Stimulated activated CD8-positive, alpha-beta memory T cell treated with anti-CD3 and anti-CD28 coated beads, Interleukin-15, amount 100 ng/mL, for 1 hour (primary cell): Measurements from ENCODE around the gene COX7C.
"Not testable (repeated sequence)": the region's sequence is repeated elsewhere in the genome, so short reads cannot be mapped to it uniquely, and the experiment has no call there.

ENCODE experiments used
- DNase-seq: peaks from one replicate; pipeline ENCODE4 v3.0.0-alpha.2; 2020; ENCODE audit warnings: low read depth

The COX7C gene, protein sequence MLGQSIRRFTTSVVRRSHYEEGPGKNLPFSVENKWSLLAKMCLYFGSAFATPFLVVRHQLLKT

DNA sequence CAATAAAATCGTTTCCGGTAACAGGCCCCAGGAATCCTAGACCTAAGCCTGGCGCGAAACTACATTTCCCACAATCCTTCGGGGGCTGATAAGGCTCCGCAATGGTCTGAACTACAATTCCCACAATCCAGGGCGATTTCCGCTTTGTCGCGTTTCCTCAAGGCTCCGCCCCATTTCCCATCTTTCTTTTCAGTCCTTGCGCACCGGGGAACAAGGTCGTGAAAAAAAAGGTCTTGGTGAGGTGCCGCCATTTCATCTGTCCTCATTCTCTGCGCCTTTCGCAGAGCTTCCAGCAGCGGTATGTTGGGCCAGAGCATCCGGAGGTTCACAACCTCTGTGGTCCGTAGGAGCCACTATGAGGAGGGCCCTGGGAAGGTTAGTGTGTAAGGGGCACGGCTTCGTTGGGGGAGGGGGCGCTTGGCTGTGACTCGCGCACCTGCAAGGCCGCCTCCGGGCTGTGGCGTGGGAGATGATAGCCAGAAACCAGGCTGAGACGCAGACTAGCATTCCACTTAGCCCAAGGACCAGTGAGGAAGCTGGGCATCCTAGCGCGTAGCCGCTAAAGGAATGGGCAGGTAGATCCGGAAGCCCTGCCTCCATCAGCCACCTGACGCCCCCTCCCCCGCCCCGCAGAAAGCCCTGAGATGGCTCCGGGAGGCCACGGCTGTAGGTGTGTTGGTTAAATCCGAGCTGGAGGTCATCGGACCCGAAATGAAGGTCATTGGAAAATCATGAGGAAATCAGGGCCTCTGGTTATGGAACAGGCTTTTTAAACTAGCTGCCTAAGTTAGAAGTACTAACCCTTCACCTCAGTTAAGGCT, at the start of gene COX7C:
Gene COX7C (plus strand): TSS at position 186 of the 821 bp plus-strand sequence. CDS start 115 bp downstream, at position 301.
- peak; percentile 81 for DNase-seq

DNA sequence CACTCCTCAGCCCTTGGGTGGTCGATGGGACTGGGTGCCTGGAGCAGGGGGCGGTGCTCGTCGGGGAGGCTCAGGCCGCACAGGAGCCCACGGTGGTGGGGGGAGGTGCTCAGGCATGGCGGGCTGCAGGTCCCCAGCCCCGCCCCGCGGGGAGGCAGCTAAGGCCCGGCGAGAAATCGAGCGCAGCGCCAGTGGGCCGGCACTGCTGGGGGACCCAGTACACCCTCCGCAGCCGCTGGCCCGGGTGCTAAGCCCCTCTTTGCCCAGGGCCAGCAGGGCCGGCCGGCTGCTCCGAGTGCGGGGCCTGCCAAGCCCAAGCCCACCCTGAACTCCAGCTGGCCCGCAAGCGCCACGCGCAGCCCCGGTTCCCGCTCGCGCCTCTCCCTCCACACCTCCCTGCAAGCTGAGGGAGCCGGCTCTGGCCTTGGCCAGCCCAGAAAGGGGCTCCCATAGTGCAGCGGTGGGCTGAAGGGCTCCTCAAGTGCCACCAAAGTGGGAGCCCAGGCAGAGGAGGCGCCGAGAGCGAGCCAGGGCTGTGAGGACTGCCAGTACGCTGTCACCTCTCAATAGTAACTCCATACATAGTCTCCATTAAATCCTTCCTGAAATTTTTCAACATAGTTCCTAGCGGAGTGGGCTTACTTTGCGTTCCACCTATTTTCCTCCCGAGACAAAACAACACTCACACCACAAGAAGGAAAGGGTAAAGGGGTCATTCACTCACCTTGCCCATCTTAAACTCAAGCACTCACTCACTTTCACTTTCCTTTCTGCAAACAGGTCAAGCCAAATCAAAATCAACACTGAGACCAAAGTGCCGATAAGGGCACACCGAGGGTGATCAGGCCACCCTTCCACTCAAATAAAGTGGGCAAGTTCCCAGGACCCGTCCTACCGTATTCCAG, 48.0 kb upstream of the COX7C start:
- DNase-seq, result not testable (repeated sequence)

DNA sequence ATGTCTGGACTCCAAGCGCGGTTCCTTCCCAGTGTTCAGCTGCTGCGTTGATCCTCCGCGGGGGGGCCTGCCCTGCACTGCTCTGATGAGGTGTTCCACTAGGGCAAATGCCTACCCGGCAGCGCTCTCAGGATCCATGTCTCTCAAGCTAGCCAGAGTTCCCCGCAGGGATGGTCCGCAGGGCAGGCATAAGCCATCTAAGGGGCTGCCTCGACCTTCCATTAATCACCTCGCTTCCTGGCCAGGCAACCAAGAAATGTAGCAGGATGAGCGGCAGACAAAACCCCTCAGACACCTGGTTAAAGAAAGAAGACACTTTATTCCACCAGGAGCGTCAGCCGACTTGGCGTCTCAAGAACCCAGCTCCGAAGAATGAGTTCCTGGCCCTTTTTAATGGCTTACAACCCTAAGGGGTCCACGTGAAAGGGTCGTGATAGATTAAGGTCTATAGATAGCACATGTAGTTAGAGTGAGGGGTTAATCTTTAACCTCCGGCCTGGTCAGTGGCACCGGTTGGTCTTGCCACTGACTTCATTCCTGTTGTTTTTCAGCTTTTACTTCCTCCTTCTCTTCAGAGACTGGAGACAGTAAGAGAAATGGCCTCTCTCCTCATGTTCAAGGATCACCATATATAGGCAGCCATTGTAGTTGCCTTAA, 47.2 kb upstream of the COX7C start:
- DNase-seq, result no peak

DNA sequence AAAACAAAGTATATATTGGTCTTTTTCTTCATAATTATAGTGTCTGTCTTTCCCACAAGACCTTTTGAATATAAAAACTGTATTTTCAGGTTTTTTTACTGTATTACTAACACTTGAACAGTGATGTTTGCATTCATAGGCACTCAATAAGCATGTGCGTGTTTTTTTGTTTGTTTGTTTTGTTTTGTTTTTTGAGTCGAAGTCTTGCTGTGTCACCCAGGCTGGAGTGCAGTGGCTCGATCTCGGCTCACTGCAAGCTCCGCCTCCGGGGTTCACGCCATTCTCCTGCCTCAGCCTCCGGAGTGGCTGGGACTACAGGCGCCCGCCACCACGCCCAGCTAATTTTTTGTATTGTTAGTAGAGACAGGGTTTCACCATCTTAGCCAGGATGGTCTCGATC, 46.6 kb upstream of the COX7C start:
- DNase-seq, result not testable (repeated sequence)

DNA sequence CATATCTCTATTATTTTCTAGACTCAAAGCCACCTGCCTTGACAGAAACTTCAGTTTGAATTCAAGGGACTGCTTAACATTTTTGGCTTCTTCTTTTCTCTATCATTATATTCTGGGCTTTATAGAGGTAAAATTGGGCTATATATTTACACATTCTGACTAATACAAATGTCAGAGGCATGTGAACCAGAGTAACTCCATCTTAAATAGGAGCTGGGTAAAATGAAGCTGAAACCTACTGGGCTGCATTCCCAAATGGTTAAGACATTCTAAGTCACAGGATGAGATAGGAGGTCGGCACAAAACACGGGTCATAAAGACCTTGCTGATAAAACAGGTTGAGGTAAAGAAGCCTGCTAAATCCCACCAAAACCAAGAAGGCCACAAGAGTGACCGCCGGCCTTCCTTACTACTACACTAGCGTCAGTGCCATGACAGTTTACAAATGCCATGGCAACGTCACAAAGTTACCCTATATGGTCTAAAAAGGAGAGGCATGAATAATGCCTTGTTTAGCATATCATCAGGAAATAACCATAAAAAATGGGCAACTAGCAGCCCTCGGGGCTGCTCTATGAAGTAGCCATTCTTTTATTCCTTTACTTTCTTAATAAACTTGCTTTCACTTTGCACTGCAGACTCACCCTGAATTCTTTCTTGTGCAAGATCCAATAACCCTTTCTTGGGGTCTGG, 44.8 kb upstream of the COX7C start:
- no peak for DNase-seq

DNA sequence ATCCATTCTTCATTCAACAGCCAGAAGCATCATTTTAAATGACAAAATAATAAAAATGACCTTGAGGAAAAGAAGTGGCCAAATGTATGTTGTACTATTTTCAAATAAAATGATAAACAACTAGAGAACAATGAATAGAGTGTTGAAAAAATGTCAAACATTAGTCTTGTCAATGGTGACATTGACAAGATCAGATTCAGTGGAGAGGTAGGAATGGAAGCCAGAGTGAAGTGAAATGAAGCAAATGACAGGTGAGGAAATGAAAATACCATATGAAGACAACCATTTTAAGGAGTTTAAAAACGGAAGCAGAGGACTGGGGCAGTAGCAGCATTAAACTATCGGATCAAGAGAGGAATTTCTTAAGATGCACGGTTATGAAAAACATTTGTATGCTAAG, 38.2 kb upstream of the COX7C start:
- no peak for DNase-seq

DNA sequence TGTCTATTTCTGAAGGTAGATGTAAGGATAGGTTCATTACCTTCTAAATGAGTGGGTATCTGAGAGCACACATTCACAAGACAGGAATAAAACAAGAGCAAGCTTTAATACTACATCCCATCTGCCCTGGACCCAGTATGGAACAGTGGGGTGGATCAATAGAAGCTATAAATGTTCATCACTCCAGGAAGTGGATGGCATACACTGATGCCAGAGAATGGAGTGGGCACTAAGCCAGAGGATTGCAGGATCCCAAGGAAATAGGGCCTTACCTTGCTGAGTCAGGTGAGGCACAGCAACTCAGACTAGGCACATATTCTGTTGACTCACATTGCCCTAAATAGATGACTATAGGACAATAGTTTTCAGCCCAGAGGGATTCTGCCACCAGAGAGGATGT, 21.3 kb upstream of the COX7C start:
- DNase-seq, result no peak

DNA sequence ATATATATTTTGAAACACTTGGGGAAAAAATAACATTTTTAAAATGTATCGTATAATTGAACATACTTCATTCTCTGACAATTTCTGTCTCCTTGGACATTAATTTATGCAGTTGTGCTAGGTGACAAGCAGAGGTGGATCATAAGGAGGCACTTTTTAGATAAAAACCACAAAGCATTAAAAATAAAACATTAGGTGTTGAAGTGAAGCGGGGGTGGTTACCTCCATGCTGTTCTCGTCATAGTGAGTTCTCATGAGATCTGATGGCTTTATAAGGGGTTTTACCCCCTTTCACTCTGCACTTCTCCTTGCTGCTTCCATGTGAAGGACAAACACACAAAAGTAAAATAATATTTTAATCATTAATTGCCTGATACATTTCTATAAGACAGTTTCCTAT, 11.9 kb upstream of the COX7C start:
- DNase-seq, result no peak

DNA sequence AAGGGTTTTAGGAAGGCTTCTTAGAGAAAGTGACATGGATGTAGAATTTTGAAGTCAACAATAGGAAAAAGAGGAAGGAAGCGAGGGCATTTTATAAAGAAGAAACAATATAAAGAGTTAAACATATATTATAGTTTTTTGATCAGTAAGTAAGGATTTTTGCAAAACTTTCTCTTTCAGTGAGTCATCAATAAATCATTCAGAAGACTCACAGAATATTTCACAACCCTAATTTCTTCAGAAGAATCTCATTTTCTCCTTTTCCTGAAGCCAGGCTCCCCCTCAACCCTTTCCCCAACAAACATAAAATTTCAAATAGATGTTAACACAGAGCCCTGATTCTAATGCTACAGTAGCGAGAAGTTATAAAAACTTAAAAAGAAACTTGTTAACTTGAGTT, 4.3 kb upstream of the COX7C start:
- no peak for DNase-seq

DNA sequence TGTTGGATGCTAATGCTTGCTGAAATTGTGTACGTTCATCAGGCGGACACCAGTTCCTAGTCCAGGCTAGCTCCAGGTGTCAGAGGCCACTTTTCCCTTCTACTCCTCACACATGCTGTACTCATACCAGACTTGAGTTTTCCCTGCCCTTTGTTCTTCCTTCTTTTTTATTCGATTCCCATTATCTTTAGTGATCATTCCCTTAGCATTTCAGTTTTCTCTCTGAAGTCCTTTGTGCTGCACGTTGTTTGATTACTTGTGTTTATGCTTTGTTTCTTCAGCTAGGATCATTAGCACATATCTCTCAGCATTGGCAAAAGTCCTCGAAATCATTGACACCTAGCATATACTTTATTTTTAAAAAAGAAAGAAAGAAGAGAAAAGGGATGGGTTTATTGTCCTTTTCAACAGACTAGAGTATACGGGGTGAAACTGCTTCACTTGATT, 409 bp upstream of the COX7C start:
- no peak for DNase-seq

DNA sequence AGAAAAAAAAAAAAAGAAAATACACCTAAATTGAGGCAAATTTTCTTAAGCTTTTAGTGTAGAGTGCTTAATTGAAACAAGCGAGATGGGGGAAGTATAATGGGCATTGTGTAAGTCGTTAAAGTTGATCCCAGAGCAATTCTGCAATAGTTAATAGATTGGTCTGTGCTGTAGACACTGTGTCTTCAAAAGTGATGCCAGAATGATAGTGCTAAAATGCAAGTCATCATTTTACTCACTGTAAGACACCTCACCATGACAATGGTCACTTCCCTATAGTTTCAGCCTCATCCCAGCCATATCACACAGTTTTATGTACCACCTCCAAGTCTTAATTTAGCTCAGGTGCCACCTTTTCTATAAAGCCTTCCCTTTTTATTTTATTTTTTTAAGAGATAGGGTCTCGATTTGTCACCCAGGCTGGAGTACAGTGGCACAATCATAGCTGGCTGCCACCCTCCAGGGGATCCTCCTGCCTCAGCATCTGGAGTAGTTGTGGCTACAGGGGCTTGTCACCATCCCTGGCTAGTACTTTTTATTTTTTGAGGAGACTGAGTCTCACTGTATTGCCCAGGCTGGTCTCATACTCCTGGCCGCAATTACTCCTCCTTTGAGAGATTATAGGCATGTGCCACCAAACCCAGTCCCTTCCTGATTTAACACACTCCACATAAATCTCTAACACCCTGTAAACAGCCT, 6.2 kb downstream of the COX7C start:
- no peak for DNase-seq

DNA sequence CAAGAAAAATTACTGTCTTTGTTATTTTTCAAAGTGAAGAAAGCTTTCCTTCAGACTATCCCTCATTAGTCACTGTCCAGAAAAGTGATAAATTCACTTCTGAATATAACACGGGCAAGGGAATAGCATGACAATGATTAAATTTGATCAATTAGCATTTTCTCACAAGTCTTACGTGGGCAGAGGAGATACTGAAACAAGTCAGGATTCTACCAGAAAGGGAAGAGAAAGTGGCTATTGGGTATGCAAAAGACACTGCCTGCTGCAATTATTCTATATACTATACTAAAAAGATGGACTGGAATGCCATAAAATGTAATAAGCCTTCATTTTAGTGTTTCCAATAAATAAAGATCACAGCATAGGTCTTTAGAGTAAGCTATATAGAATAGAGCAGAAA, 7.4 kb downstream of the COX7C start:
- no peak for DNase-seq

DNA sequence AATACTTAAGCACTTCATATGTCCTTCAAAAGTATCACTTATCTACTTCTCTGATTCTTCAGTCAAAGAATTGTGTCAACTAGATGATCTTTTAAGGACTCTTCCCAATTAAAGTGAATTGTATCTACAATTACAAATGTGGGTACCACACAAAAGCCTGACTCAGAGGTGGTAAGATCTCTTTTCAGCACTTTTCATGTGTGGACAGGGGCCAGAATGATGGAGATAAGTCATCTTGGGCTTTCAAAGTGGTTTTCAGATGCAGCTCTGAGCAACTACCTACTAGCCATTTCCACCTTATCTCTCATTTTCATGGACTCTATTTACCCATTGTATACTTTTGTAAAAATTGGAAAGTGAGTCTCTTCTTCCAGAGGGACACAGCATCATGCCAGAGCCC, 8.4 kb downstream of the COX7C start:
- DNase-seq, result no peak

DNA sequence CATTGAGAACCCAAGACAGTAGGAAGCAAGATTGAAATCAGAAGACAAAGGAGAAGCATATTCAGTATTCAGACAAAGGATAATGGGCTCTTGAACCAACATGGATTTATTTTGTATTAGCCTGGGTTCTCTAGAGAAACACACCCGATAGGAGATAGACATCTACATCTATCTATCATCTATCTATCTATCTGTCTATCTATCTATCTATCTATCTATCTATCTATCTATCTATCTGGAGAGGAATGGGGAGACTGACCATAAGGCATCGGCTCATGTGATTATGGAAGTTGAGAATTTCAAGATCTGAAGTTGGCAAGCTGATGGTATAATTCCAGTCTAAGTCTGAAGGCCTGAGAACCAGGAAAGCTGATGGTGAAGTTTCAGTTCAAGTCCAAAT, 13.4 kb downstream of the COX7C start:
- no peak for DNase-seq

DNA sequence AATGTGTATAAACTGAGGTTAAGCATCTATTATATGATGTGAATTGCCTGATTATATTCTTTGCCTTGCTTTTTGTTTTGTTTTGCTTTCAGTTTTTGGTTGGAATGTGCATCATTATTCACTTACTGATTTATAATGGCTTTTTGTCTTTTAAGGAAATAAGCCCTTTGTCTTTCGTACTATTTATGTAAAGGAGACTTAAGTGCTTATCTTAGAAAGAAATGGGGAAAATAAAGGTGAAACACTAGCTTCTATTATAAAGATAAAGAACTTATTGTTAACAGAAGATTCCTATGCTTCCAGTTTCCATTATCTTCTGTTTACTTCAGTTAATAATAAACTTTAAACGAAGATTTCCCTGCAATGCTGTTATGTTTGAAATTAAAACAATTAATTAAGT, 23.3 kb downstream of the COX7C start:
- no peak for DNase-seq

DNA sequence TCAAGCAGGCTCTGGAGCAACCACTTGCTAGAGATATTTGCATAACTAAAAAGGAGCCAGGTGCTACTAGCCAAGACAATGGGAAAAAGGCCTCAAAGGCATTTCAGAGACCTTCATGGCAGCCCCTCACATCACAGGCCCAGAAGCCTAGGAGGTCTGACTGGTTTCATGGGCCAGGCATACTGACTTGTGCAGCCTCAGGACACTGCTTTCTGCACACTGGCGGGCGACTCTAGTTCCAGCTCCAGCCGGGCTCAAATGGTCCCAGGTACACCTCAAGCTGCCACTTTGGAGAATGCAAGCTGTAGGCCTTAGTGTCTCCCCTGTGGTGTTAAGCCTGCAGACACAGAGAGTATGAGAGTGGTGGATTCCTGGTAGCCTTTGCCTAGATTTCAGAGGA, 27.1 kb downstream of the COX7C start:
- DNase-seq, result no peak

DNA sequence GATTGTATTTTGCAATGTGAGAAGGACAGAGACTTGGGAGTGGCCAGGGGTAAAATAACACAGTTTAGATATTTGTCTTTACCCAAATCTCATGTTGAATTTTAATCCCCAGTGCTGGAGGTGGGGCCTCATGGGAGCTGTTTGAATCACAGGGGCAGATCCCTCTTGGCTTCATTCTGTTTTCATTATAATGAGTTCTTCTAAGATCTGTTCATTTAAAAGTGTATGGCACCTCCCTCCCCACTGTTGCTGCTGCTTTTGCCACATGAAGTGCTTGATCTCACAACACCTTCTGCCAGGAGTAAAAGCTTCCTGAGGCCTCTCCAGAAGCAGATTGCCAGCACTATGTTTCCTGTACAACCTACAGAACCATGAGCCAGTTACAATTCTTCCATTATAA, 28.1 kb downstream of the COX7C start:
- no peak for DNase-seq

DNA sequence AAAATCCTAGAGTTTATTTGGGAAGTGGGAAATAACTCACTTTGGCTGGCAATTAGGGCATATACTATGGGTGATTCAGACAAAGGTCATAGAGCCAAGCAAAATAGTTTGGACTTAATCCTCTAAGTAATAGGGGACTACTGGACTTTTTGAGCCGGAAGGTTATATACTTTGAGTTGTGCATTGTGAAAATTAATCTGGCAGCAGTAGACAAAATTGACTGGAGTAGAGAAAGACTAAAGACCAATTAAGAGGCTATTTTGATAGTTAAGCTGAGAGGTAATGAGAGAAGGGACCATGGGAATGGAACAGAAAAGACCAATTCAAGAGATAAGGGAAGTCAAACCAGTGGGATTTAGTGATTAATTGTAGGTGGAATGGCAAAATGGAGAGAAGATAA, 28.9 kb downstream of the COX7C start:
- no peak for DNase-seq

DNA sequence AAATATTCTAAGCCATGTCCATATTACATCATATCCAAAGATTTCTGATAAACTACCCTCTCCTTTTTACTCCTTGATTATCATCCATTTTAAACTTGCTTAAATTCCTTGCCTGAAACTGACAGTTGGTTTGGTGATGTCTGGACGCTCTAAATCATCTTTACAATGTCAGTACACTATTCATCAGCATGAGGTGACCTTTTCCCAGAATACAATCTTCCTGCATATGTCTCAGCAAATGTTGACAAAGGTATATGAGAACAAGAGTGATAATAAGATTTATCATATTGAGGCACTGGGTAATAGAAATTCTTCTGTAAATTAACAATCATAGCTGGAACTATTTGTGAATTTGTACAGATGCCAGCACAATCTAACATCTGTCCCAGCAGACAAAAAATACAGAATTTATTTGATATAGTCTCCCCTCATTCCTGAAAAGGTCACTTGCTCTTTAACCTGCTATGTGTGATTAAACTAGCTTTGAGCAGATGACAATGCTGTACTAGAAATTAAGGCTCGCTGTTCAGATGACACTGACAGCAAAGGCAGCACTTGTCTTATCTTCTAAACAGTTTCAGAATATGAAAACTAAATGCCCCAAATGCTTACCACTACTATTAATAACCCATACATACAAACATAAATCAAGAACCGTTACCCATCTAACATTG, 32.2 kb downstream of the COX7C start:
- no peak for DNase-seq

DNA sequence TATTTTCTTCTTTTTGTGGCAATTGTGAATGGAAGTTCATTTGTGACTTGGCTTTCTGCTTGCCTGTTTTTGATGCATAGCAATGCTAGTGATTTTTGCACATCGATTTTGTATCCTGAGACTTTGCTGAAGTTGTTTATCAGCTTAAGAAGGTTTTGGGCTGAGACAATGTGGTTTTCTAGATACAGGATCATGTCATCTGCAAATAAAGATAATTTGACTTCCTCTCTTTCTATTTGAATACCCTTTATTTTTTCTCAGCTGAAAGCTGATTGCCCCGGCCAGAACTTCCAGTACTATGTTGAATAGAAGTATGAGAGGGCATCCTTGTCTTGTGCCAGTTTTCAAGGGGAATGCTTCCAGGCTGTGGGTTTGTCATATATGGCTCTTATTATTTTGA, 43.0 kb downstream of the COX7C start:
- DNase-seq, result not testable (repeated sequence)

DNA sequence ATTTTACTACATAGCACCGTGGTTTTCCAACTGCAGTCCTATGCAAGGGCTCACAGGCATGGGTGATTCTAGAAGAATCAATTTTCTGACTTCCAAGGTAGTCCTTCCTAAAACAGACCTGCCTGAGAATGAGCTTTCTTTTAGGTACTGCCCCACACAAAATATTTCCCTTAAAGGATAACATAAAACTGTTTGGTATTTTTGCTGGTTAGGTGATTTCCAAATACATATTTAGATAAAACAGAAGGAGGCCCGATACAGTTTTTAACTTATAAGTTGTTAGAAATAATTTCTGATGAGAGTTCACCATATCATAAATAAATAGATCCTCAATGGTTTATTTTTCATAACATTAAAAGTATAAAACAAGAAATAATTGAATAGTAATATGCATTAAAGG, 46.4 kb downstream of the COX7C start:
- no peak for DNase-seq
